CD1c-positive myeloid dendritic cell (primary cell): ENCODE measurements around the gene NRG3.
"Not testable (repeated sequence)": the region's sequence is repeated elsewhere in the genome, so short reads cannot be mapped to it uniquely, and the experiment has no call there.

Experiments used
- DNase-seq: peaks from one replicate; pipeline ENCODE4 v3.0.0-alpha.2; 2016; ENCODE audit errors: extremely low spot score

The NRG3 gene

GRCh38 chr10:82282782-82283456 is 407.9 kb downstream of the NRG3 start:
- no peak for DNase-seq

- DNase-seq: no peak
Observed at GRCh38 chr10:82284180-82284579, 409.2 kb downstream of the NRG3 start.

GRCh38 chr10:82288461-82288881 is 413.5 kb downstream of the NRG3 start:
- DNase-seq: no peak

- DNase-seq: no peak
Observed at GRCh38 chr10:82289945-82290344, 415.0 kb downstream of the NRG3 start.

- no peak for DNase-seq
Observed at GRCh38 chr10:82294874-82295378, 419.9 kb downstream of the NRG3 start.

- no peak for DNase-seq
Observed at GRCh38 chr10:82308641-82309040, 433.6 kb downstream of the NRG3 start.

- no peak for DNase-seq
Observed at GRCh38 chr10:82310839-82311238, 435.8 kb downstream of the NRG3 start.

GRCh38 chr10:82313401-82313800 is 438.4 kb downstream of the NRG3 start:
- DNase-seq: no peak

GRCh38 chr10:82318534-82318933 is 443.5 kb downstream of the NRG3 start:
- DNase-seq: no peak

- no peak for DNase-seq
Observed at GRCh38 chr10:82319074-82319473, 444.1 kb downstream of the NRG3 start.

- DNase-seq: no peak
Observed at GRCh38 chr10:82319562-82319961, 444.6 kb downstream of the NRG3 start.

- no peak for DNase-seq
Observed at GRCh38 chr10:82321724-82322123, 446.7 kb downstream of the NRG3 start.

- DNase-seq: no peak
Observed at GRCh38 chr10:82331716-82332115, 456.7 kb downstream of the NRG3 start.

GRCh38 chr10:82335831-82336230 is 460.8 kb downstream of the NRG3 start:
- DNase-seq: no peak

GRCh38 chr10:82340166-82340565 is 465.2 kb downstream of the NRG3 start:
- DNase-seq: no peak

GRCh38 chr10:82349590-82349989 is 474.6 kb downstream of the NRG3 start:
- not testable (repeated sequence) for DNase-seq

- DNase-seq: no peak
Observed at GRCh38 chr10:82353381-82353780, 478.4 kb downstream of the NRG3 start.

- DNase-seq: no peak
Observed at GRCh38 chr10:82358486-82359099, 483.6 kb downstream of the NRG3 start.

- DNase-seq: no peak
Observed at GRCh38 chr10:82361256-82361655, 486.3 kb downstream of the NRG3 start.

GRCh38 chr10:82377608-82378007 is 502.6 kb downstream of the NRG3 start:
- no peak for DNase-seq

GRCh38 chr10:82378146-82378545 is 503.2 kb downstream of the NRG3 start:
- no peak for DNase-seq

- DNase-seq: no peak
Observed at GRCh38 chr10:82383350-82383749, 508.4 kb downstream of the NRG3 start.

- DNase-seq: no peak
Observed at GRCh38 chr10:82390866-82391658, 516.1 kb downstream of the NRG3 start.
